Motor neuron (in vitro differentiated cells): ENCODE measurements around the gene L3MBTL2. TPM values are rescaled to one million over a fixed set of nuclear protein-coding genes. Genes with fewer than 3 reads are reported as not detected.

Source experiments
- ATAC-seq, 8 experiments: fragments of 200-7000 bp; cut with Tn5 transposase; replicated peaks in 6 of 8; 2 replicates each; pipeline ENCODE4 v1.8.0; 2021; ENCODE audit warnings: mild to moderate bottlenecking in 8 of 8, moderate library complexity in 8 of 8
- H3K27ac ChIP-seq, 2 donors: fragments of 250-450 bp; sonication (Bioruptor Pico); 2 replicates each; pipeline ENCODE4 v1.9.0; 2021; ENCODE audit warnings: antibody characterized with exemption in 2 of 2, mild to moderate bottlenecking in 2 of 2, moderate library complexity in 1 of 2
- H3K4me1 ChIP-seq, 2 donors: fragments of 250-450 bp; sonication (Bioruptor Pico); replicated peaks in 1 of 2; 2 replicates each; pipeline ENCODE4 v1.6.1; 2021; ENCODE audit warnings: antibody characterized with exemption in 2 of 2, mild to moderate bottlenecking in 2 of 2, moderate library complexity in 1 of 2
- H3K4me3 ChIP-seq, 5 donors: fragments of 250-450 bp; sonication (Bioruptor Pico); 2 replicates each; pipeline ENCODE4 v1.9.0; 2021; ENCODE audit warnings: antibody characterized with exemption in 5 of 5, mild to moderate bottlenecking in 5 of 5, moderate library complexity in 4 of 5
- WGBS, 10 experiments: fragments of 450-650 bp; shearing (Covaris generic); methylation state at CpG; one replicate each; pipeline ENCODE4 v1.0.0; 2022; 5-methylcytosine and 5-hydroxymethylcytosine counted together
- in situ Hi-C, 9 experiments: fragments of 400-800 bp; cut with MboI; loops; one replicate each; pipeline ENCODE4 v1.15.0; 2021; ENCODE audit warnings: low sequenced_read_pairs in 9 of 9, low pct_unique_long_range_greater_than_20kb in 2 of 9; ENCODE audit not compliant: unreplicated experiment in 9 of 9
- total RNA-seq, 8 experiments: library from RNA; unstranded; fragments of 300-600 nt; gene quantifications; 2 replicates each; pipeline versions ENCODE4 v1.2.3 to v1.2.4, GENCODE V29; 2022

Gene L3MBTL2
- total RNA-seq, 8 experiments from 2014 or later = 14.7 to 26.2 (median 24.0) TPM

GRCh38 chr22:41217553-41218157, 12.5 kb downstream of the L3MBTL2 start:
- peak overlapping the region; percentile 82 to 91 for H3K27ac ChIP-seq
- H3K4me1 ChIP-seq = peaks cover 20 to 21% of the 10 kb centered on the region in 2 donors
- peak; percentile 83 to 97 (median 90) for ATAC-seq
- 7 to 57% (median 40%) methylated on average over 2 to 10 of the region's 16 CpGs; no CpG with 5 or more reads in 2 of the 10 experiments for WGBS, 10 experiments
- H3K4me3 ChIP-seq = peak overlapping the region in 4 of 5 donors; percentile 0 to 22 (median 12)
- in situ Hi-C loops = no loop called here

- ATAC-seq = no peak
- Histone ChIP-seq H3K4me3 (no peak overlapping the region), H3K4me1 (peaks cover 2 to 5% of the 10 kb centered on the region in 2 donors), H3K27ac (no peak overlapping the region)
- in situ Hi-C loops = no loop called here
- 77 to 100% (median 91%) methylated on average over 1 to 8 of the region's 9 CpGs; no CpG with 5 or more reads in 2 of the 10 experiments for WGBS, 10 experiments
These were observed 17.9 kb downstream of the L3MBTL2 start for GRCh38 chr22:41222846-41223507.

- H3K27ac ChIP-seq = no peak overlapping the region
These were observed 18.4 kb downstream of the L3MBTL2 start for GRCh38 chr22:41223535-41223934.

GRCh38 chr22:41226723-41227655, 21.9 kb downstream of the L3MBTL2 start:
- 90 to 100% (median 100%) methylated on average over 1 to 12 of the region's 26 CpGs; no CpG with 5 or more reads in 4 of the 10 experiments for WGBS, 10 experiments
- no peak overlapping the region for H3K4me3 ChIP-seq
- no peak for ATAC-seq

More at GRCh38 chr22:41223535-41223934, 18.4 kb downstream of the L3MBTL2 start:
- in situ Hi-C loops = no loop called here
- ATAC-seq = peak in 1 of 8 experiments; percentile 24
- H3K4me3 ChIP-seq = no peak overlapping the region
- 80 to 100% (median 80%) methylated on average over 1 of the region's 7 CpGs; no CpG with 5 or more reads in 7 of the 10 experiments for WGBS, 10 experiments
- no peaks in the 10 kb centered on the region for H3K4me1 ChIP-seq

GRCh38 chr22:41229215-41229614, 24.1 kb downstream of the L3MBTL2 start:
- Histone ChIP-seq H3K4me1 (no peaks in the 10 kb centered on the region), H3K27ac (no peak overlapping the region), H3K4me3 (no peak overlapping the region)
- WGBS, 10 experiments = 75 to 100% (median 83%) methylated on average over 1 to 6 of the region's 6 CpGs; no CpG with 5 or more reads in 4 of the 10 experiments
- no peak for ATAC-seq
- in situ Hi-C loops = no loop called here

More at GRCh38 chr22:41226723-41227655, 21.9 kb downstream of the L3MBTL2 start:
- no peaks in the 10 kb centered on the region for H3K4me1 ChIP-seq
- in situ Hi-C loops = no loop called here
- H3K27ac ChIP-seq = no peak overlapping the region

GRCh38 chr22:41229730-41230400, 24.8 kb downstream of the L3MBTL2 start:
- Histone ChIP-seq H3K27ac (no peak overlapping the region), H3K4me1 (no peaks in the 10 kb centered on the region), H3K4me3 (no peak overlapping the region)
- in situ Hi-C loops = no loop called here
- WGBS, 10 experiments = 80 to 100% (median 100%) methylated on average over 1 to 2 of the region's 17 CpGs; no CpG with 5 or more reads in 7 of the 10 experiments
- ATAC-seq = peak in 3 of 8 experiments; percentile 15 to 24 (median 23)

- Histone ChIP-seq H3K4me3 (no peak overlapping the region), H3K27ac (no peak overlapping the region), H3K4me1 (no peaks in the 10 kb centered on the region)
- WGBS, 10 experiments = 29 to 100% (median 90%) methylated on average over 1 to 9 of the region's 9 CpGs; no CpG with 5 or more reads in 4 of the 10 experiments
- in situ Hi-C loops = no loop called here
- ATAC-seq = peak in 2 of 8 experiments; percentile 15 to 21
These were observed 25.3 kb downstream of the L3MBTL2 start for GRCh38 chr22:41230401-41230785.

GRCh38 chr22:41231369-41231768, 26.3 kb downstream of the L3MBTL2 start:
- Histone ChIP-seq H3K4me1 (no peaks in the 10 kb centered on the region), H3K27ac (no peak overlapping the region), H3K4me3 (no peak overlapping the region)
- 60 to 100% (median 100%) methylated on average over 2 to 5 of the region's 7 CpGs; no CpG with 5 or more reads in 4 of the 10 experiments for WGBS, 10 experiments
- in situ Hi-C loops = no loop called here
- ATAC-seq = no peak

- in situ Hi-C loops = no loop called here
- H3K4me1 ChIP-seq = peaks cover 3 to 9% of the 10 kb centered on the region in 2 donors
- ATAC-seq = no peak
- H3K4me3 ChIP-seq = no peak overlapping the region
- no peak overlapping the region for H3K27ac ChIP-seq
- WGBS, 10 experiments = 71 to 98% (median 82%) methylated on average over 1 to 13 of the region's 19 CpGs; no CpG with 5 or more reads in 2 of the 10 experiments
These were observed 29.9 kb downstream of the L3MBTL2 start for GRCh38 chr22:41234815-41235695.

GRCh38 chr22:41237036-41237706, 32.1 kb downstream of the L3MBTL2 start:
- ATAC-seq = no peak
- Histone ChIP-seq H3K4me1 (peaks cover 3 to 11% of the 10 kb centered on the region in 2 donors), H3K4me3 (peak overlapping the region in 4 of 5 donors; percentile 7 to 24 (median 13)), H3K27ac (no peak overlapping the region)
- WGBS, 10 experiments = 48 to 81% methylated on average over 4 to 7 of the region's 33 CpGs; no CpG with 5 or more reads in 8 of the 10 experiments
- in situ Hi-C loops = no loop called here
